Fibroblast of pulmonary artery (primary cell): Measurements from ENCODE around the gene H3-3A.
A peak's percentile ranks its signal among the peaks of the same experiment; 100 is the strongest.

Experiments
- DNase-seq: peaks from one replicate; pipeline ENCODE4 v3.0.0-alpha.2; 2010; ENCODE audit warnings: low read depth
- H3K4me3 ChIP-seq: replicated peaks from 2 replicates; pipeline ENCODE4 v1.5.1; 2011; ENCODE audit warnings: low read depth, mild to moderate bottlenecking, control low read depth, low read length, moderate library complexity
- TF ChIP-seq, protein P1 (sequence below): IDR thresholded peaks from 2 replicates; pipeline ENCODE4 v1.5.1; 2011; ENCODE audit warnings: mild to moderate bottlenecking, control low read depth, low read length, inconsistent platforms; ENCODE audit errors: missing control alignments

The H3-3A gene

DNA sequence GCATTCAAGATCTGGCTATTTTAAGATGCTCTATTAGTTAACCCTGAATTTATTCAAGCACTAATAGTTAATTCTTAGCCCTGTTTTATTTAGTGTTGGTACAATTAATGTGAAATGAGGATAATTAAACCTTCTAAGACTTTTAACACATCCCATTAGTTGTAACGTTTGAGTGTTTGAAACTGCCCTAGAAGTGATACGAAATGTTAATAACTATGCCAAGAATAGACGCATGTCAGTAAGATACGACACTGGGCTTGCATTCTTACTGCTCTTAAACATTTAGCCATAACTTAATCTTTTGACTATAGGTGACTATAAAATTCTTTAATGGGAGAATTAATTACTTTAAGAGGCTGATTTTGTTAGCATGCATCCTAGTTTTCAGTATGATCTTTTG is 9.8 kb downstream of the H3-3A start:
- TF ChIP-seq, protein P1, sequence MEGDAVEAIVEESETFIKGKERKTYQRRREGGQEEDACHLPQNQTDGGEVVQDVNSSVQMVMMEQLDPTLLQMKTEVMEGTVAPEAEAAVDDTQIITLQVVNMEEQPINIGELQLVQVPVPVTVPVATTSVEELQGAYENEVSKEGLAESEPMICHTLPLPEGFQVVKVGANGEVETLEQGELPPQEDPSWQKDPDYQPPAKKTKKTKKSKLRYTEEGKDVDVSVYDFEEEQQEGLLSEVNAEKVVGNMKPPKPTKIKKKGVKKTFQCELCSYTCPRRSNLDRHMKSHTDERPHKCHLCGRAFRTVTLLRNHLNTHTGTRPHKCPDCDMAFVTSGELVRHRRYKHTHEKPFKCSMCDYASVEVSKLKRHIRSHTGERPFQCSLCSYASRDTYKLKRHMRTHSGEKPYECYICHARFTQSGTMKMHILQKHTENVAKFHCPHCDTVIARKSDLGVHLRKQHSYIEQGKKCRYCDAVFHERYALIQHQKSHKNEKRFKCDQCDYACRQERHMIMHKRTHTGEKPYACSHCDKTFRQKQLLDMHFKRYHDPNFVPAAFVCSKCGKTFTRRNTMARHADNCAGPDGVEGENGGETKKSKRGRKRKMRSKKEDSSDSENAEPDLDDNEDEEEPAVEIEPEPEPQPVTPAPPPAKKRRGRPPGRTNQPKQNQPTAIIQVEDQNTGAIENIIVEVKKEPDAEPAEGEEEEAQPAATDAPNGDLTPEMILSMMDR = no peak
- DNase-seq = no peak
- H3K4me3 ChIP-seq = no peak overlapping the region

DNA sequence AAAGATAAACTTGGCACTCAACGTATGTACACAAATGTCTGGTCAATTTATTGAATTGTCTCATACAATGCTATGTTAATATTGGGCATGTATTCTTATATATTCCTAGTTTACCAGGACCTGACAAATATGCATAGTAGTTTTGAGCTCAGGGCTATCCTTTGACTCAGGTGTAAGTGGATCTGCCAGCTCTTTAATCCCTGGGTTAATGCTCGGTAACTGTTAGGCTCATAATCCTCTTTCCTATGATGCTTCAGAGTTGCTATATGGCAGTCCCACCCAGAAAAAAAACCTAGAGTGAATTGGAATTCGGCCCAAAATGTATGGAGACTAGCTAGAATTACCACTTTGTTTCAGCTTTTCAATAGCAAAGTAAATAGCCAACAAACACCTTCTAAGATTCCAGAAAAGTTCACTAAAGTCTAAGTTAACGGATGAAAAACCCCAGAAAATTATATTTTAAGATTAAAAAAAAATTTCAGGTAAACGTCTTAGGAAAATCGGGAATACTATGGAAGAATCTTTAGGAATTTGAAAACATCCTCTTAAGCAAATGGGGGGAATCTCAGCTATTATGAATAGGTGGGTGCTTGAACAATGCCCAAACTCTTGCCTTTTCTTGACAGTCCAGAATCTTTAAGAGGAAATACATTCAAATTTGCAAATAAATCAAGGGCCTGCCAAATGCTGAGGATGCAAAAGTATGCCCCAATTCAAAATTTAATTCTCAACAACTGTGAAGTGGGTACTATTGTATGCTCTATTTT is 10.9 kb downstream of the H3-3A start:
- H3K4me3 ChIP-seq = no peak overlapping the region

DNA sequence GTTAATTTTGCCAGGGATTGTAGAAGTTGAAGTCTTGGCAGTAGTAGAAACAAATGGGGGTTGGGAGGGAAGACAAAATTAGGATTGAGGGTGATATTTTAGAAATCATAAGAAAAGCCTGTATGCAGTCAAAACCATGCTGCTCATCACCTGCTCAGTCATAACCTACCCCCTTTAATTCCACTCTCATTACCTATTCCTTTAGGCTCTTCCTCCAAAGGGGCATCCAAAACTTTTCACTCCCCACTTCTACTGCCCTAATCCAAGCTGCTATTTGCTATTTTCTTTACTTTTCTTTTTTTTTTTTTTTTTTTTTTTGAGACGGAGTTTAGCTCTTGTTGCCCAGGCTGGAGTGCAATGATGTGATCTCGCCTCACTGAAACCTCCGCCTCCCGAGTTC is 11.5 kb downstream of the H3-3A start:
- TF ChIP-seq, protein P1 = no peak
- no peak for DNase-seq
- H3K4me3 ChIP-seq = no peak overlapping the region

More for the DNA sequence above, 10.9 kb downstream of the H3-3A start:
- no peak for DNase-seq
- TF ChIP-seq, protein P1 = no peak

DNA sequence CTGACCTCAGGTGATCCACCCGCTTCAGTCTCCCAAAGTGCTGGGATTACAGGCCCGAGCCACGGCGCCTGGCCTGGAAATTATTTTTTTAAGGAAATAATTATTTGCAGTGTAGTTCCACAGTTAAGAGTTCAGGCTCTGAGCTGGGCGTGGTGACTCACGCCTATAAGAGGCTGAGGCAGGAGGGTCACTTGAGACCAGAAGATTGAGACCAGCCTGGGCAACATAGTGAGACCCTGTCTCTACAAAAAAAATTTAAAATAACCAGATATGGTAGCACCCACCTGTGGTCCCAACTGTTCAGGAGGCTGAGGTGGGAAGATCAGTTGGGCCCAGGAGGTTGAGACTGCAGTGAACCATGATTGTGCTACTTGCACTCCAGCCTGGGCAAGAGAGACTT is 13.9 kb downstream of the H3-3A start:
- no peak for DNase-seq
- no peak overlapping the region for H3K4me3 ChIP-seq
- TF ChIP-seq, protein P1 = no peak

DNA sequence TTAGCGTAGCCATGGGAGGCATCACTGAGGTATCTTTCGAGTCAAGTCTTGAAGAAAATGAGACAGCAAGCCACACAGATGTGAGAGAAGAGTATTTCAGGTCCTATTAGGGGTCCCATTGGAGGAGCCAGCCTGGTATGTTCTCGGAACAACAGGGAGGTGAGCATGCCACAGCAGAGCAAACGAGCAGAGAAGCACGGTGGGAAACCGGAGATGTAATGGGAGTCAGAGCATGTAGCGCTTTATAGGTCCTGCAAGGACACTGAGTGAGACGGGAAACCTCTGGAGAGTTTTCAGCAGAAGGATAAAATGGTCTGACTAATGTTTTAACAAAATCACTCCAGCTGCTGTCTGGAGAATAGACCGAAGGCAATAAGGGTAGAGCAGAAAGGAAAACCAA is 15.9 kb downstream of the H3-3A start:
- no peak for DNase-seq
- no peak overlapping the region for H3K4me3 ChIP-seq
- TF ChIP-seq, protein P1 = no peak

DNA sequence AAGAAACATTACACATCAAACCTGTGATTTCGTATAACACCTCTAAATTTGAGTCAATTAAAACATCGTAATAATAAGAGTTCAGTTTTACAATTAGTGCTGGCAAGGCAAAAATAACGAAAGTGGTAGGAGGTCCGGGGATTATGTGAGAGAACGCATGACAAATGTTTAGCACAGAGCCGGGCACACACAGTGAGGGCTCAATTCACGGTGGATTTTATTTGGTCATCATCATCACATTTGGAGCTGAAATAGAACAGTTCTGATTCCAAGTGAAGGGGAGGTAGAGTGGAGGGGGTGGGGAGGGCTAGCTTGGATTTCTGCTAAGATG is 20.0 kb downstream of the H3-3A start:
- peak overlapping the region; percentile 63 for H3K4me3 ChIP-seq
- TF ChIP-seq, protein P1 = no peak
- no peak for DNase-seq

DNA sequence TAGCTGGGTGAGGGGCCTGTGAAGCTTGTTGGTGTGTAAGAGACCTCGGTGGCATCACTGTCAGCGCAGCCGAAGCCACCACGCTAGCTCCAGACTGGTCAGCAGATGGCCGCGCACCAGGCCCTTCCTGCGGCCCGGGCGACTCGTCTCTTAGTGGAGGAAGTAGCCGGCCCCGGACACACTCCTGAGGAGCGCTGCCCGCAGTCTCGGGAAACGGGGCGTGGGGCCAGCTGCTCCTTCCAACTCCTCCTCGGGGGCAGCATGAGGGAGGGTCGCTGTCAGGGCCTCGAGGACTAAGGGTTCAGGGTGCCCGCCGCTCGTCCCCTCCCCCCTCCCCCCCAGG is 20.4 kb downstream of the H3-3A start:
- peak overlapping the region; percentile 63 for H3K4me3 ChIP-seq
- peak; percentile 45 for DNase-seq
- TF ChIP-seq, protein P1 = no peak
